GM12878 (cell line): ENCODE data around the gene ODAD2.

ENCODE experiments used
- CTCF ChIP-seq, 3 experiments: IDR thresholded peaks in 2 of 3; conservative IDR thresholded peaks in 1 of 3; 2 replicates each; pipeline ENCODE4 v1.5.1; 2011; ENCODE audit warnings: low read depth in 3 of 3, low read length in 3 of 3, mild to moderate bottlenecking in 3 of 3, control low read depth in 2 of 3, moderate library complexity in 2 of 3, inconsistent platforms in 1 of 3, mixed read lengths in 1 of 3; ENCODE audit not compliant: control insufficient read depth in 2 of 3, insufficient read depth in 1 of 3; ENCODE audit errors: extremely low read depth in 1 of 3
- ZNF274 ChIP-seq: IDR thresholded peaks from one replicate; pipeline ENCODE4 v1.8.0; 2011; ENCODE audit not compliant: insufficient read length, insufficient read depth

DNA sequence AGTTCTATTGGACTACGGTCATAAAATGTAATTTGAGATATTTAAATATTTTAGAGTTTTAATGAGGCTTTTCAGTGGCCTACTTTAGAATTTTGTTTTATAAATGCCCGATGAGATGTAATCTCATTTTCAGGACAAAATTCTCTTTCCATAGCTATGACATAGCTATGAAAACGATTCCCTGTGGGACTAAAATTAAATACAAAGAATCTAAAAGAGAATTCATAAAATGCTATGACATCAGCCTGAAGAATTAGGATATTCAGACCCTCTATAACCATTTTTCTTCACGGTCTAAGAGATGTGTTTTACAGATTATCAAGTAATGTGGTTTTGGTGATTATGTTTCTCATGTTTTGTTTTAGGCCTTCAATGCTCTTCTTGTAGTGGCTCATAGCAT is 48.2 kb upstream of the ODAD2 start:
- TF ChIP-seq CTCF (IDR thresholded peaks at IDR 0.05 in 2 of 3, conservative IDR thresholded peaks at IDR 0.05 in 1 of 3; ENCODE audit: control insufficient read depth in 2 of 3, extremely low read depth in 1 of 3, insufficient read depth in 1 of 3, low read depth in 3 of 3, low read length in 3 of 3) (no peak), ZNF274 (no peak)
